ENCODE measurements around the gene SLC18A3. TPM values are rescaled to one million over a fixed set of nuclear protein-coding genes. Genes with fewer than 3 reads are reported as not detected.

The SLC18A3 gene
- total RNA-seq, 2 experiments from 2014 or later: not detected

GRCh38 chr10:49613882-49614241 lies 3.8 kb downstream of the SLC18A3 start, which contains the start of gene CHAT:
CHAT (plus strand) TSS chr10:49614037; CDS start chr10:49614190, 153 bp downstream.
- Mint-ChIP-seq H3K27me3 (peaks cover 67% of the 10 kb centered on the region), H3K4me1 (peaks cover 3% of the 10 kb centered on the region), H3K36me3 (ENCODE audit: low read depth) (no peaks in the 10 kb centered on the region), H3K4me3 (no peak within 1 kb of the TSS), H3K27ac (no peak within 1 kb of the TSS), H3K9me3 (ENCODE audit: low read depth) (peaks cover 1% of the 10 kb centered on the region)
- DNase-seq (no peak), ATAC-seq (no peak)
- intact Hi-C loops (cut with DNase I, micrococcal nuclease): no loop called here
- POLR2A ChIA-PET: no interaction called here
- CTCF ChIA-PET: interaction anchor here (0.7 kb wide), 1 partner anchor 13 kb away, joined by 3 read pairs; no protein-coding TSS in a partner anchor

DNA sequence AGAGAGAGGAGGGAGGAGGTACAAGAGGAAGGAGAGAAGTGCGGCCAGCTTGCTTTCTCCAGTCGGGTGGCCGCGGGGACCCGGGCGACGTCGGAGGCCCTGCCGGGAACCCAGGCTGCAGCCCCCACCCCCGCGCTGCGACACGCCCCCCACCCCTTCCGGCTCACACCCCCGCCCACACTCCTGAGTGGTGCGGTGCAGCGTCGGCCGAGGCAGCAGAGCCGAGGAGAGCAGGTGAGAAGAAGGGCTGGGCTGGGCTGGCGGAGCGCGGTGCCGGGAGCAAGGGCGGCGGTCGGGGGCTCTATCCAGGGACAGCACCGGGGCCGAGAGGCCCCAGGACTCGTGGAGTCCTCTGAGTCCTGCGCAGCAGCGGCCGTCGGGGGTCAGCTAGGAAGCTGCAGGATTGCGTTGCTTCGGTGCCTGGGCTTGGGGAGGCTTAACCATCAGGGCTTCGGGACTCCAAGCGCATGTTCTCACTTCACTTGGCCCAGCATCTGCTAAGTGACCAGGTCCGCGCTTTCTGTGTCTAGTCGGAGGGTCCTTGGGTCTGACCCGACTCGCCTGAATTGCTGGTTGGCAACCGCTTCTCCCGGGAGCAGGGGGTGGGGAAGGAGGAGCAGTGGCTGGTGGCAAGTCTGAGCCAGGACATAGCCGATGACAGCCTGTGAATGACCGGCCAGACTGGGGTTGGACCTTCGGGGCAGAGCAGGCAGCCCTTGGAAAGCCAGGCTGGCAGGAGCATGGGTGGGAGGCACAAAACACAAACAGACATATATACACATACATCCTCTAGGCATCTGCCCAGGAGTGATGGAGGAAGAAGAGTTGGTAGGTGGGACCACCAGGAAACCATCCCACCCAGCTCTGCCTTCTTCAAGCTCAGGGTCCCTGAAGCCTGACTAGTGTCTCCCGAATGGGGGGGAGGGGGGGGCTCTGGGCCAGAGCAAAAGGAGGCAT lies 4.4 kb downstream of the SLC18A3 start:
- DNase-seq (no peak), ATAC-seq (no peak)
- H3K36me3 Mint-ChIP-seq (ENCODE audit: low read depth): no peaks in the 10 kb centered on the region
- no peak overlapping the region for H3K27ac Mint-ChIP-seq
- H3K9me3 Mint-ChIP-seq (ENCODE audit: low read depth): peaks cover 1% of the 10 kb centered on the region
- H3K27me3 Mint-ChIP-seq: peaks cover 62% of the 10 kb centered on the region
- intact Hi-C loops (cut with DNase I, micrococcal nuclease): no loop called here
- ChIA-PET POLR2A (no interaction called here), CTCF (no interaction called here)
- no peak overlapping the region for H3K4me3 Mint-ChIP-seq
- peaks cover 3% of the 10 kb centered on the region for H3K4me1 Mint-ChIP-seq

- ChIA-PET CTCF (no interaction called here), POLR2A (no interaction called here)
- ATAC-seq (no peak), DNase-seq (no peak)
- intact Hi-C loops (cut with DNase I, micrococcal nuclease): no loop called here
- Mint-ChIP-seq H3K4me3 (no peak overlapping the region), H3K27me3 (peaks cover 67% of the 10 kb centered on the region), H3K9me3 (ENCODE audit: low read depth) (peaks cover 1% of the 10 kb centered on the region), H3K27ac (no peak overlapping the region), H3K4me1 (peaks cover 3% of the 10 kb centered on the region), H3K36me3 (ENCODE audit: low read depth) (no peaks in the 10 kb centered on the region)
These were observed 5.1 kb downstream of the SLC18A3 start for GRCh38 chr10:49615213-49615612.

- Mint-ChIP-seq H3K27me3 (peaks cover 67% of the 10 kb centered on the region), H3K4me3 (no peak overlapping the region), H3K4me1 (peaks cover 3% of the 10 kb centered on the region), H3K36me3 (ENCODE audit: low read depth) (no peaks in the 10 kb centered on the region), H3K27ac (no peak overlapping the region), H3K9me3 (ENCODE audit: low read depth) (peaks cover 1% of the 10 kb centered on the region)
- intact Hi-C loops (cut with DNase I, micrococcal nuclease): no loop called here
- ATAC-seq (no peak), DNase-seq (no peak)
- ChIA-PET POLR2A (no interaction called here), CTCF (interaction anchor here (0.8 kb wide), 2 partner anchors 21 to 22 kb away, joined by 3 read pairs; no protein-coding TSS in a partner anchor)
These were observed 5.6 kb downstream of the SLC18A3 start for GRCh38 chr10:49615721-49616120.

DNA sequence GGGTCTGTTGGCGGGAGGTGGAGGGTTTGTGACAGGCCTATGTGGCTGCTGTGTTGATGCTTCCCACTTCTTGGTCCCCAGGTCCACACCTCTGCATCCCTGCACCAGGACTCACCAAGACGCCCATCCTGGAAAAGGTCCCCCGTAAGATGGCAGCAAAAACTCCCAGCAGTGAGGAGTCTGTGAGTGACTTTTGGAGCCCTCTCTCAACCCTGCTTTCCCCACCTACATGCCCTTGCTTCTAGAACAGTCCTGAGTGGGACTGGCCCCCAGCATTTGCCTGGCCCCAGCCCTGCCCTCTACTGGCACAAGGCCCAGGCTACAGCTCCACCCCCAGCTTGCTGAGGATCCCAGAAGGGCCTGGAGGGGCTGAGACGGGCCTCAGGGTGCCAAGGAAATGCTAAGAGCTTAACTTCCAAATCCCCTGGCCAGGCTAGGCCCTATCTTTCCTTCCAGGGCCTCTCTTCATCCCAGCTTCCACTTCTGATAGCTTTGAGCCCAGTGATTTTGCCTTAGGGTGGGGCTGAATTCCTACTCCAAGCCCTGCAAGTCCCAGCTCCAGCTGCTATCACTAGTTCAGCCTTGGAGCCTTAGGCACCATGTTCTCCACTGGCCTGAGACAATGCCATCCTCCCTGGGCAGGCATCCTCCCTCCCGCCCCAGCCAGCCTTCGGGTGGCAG lies 6.5 kb downstream of the SLC18A3 start:
- Mint-ChIP-seq H3K4me1 (peaks cover 3% of the 10 kb centered on the region), H3K27me3 (peaks cover 61% of the 10 kb centered on the region), H3K27ac (no peak overlapping the region), H3K4me3 (no peak overlapping the region), H3K9me3 (ENCODE audit: low read depth) (peaks cover 1% of the 10 kb centered on the region), H3K36me3 (ENCODE audit: low read depth) (no peaks in the 10 kb centered on the region)
- no peak for ATAC-seq
- DNase-seq: no peak
- POLR2A ChIA-PET: no interaction called here
- intact Hi-C loops (cut with DNase I, micrococcal nuclease): no loop called here
- CTCF ChIA-PET: interaction anchor here (0.6 to 0.8 kb wide), 3 partner anchors 22 to 36 kb away, joined by 3 to 4 read pairs (median 3); no protein-coding TSS in a partner anchor

GRCh38 chr10:49617121-49618020 lies 7.3 kb downstream of the SLC18A3 start:
- peaks cover under 1% of the 10 kb centered on the region for H3K9me3 Mint-ChIP-seq (ENCODE audit: low read depth)
- no peak overlapping the region for H3K4me3 Mint-ChIP-seq
- H3K36me3 Mint-ChIP-seq (ENCODE audit: low read depth): no peaks in the 10 kb centered on the region
- peaks cover 3% of the 10 kb centered on the region for H3K4me1 Mint-ChIP-seq
- ATAC-seq: no peak
- H3K27me3 Mint-ChIP-seq: peaks cover 57% of the 10 kb centered on the region
- ChIA-PET CTCF (interaction anchor here (0.6 to 0.7 kb wide), 2 partner anchors 37 to 58 kb away, joined by 3 to 4 read pairs; no protein-coding TSS in a partner anchor), POLR2A (no interaction called here)
- intact Hi-C loops (cut with DNase I, micrococcal nuclease): no loop called here
- no peak overlapping the region for H3K27ac Mint-ChIP-seq
- DNase-seq: no peak

GRCh38 chr10:49618821-49619220 lies 8.7 kb downstream of the SLC18A3 start:
- no peak overlapping the region for H3K27ac Mint-ChIP-seq
- peaks cover 3% of the 10 kb centered on the region for H3K4me1 Mint-ChIP-seq
- intact Hi-C loops (cut with DNase I, micrococcal nuclease): no loop called here
- no peaks in the 10 kb centered on the region for H3K36me3 Mint-ChIP-seq (ENCODE audit: low read depth)
- CTCF ChIA-PET: interaction anchor here (0.7 kb wide), 1 partner anchor 109 kb away, joined by 3 read pairs; no protein-coding TSS in a partner anchor
- ATAC-seq (no peak), DNase-seq (no peak)
- POLR2A ChIA-PET: no interaction called here
- H3K27me3 Mint-ChIP-seq: peaks cover 49% of the 10 kb centered on the region
- H3K9me3 Mint-ChIP-seq (ENCODE audit: low read depth): no peaks in the 10 kb centered on the region
- no peak overlapping the region for H3K4me3 Mint-ChIP-seq

GRCh38 chr10:49619613-49620012 lies 9.5 kb downstream of the SLC18A3 start:
- Mint-ChIP-seq H3K36me3 (ENCODE audit: low read depth) (no peaks in the 10 kb centered on the region), H3K27me3 (peaks cover 45% of the 10 kb centered on the region), H3K4me3 (no peak overlapping the region), H3K4me1 (peaks cover 2% of the 10 kb centered on the region), H3K27ac (no peak overlapping the region), H3K9me3 (ENCODE audit: low read depth) (no peaks in the 10 kb centered on the region)
- POLR2A ChIA-PET: no interaction called here
- DNase-seq (no peak), ATAC-seq (no peak)
- intact Hi-C loops (cut with DNase I, micrococcal nuclease): no loop called here
- CTCF ChIA-PET: interaction anchor here (0.7 kb wide), 1 partner anchor 110 kb away, joined by 3 read pairs; no protein-coding TSS in a partner anchor

- Mint-ChIP-seq H3K27me3 (peaks cover 42% of the 10 kb centered on the region), H3K4me3 (no peak overlapping the region), H3K27ac (no peak overlapping the region), H3K4me1 (no peaks in the 10 kb centered on the region), H3K36me3 (ENCODE audit: low read depth) (no peaks in the 10 kb centered on the region), H3K9me3 (ENCODE audit: low read depth) (no peaks in the 10 kb centered on the region)
- DNase-seq (no peak), ATAC-seq (no peak)
- POLR2A ChIA-PET: no interaction called here
- intact Hi-C loops (cut with DNase I, micrococcal nuclease): no loop called here
- CTCF ChIA-PET: no interaction called here
These were observed 10.2 kb downstream of the SLC18A3 start for GRCh38 chr10:49620286-49620810.

- intact Hi-C loops (cut with DNase I, micrococcal nuclease): no loop called here
- ChIA-PET POLR2A (no interaction called here), CTCF (no interaction called here)
- H3K4me1 Mint-ChIP-seq: no peaks in the 10 kb centered on the region
- peaks cover 36% of the 10 kb centered on the region for H3K27me3 Mint-ChIP-seq
- no peak overlapping the region for H3K27ac Mint-ChIP-seq
- ATAC-seq (no peak), DNase-seq (no peak)
- H3K36me3 Mint-ChIP-seq (ENCODE audit: low read depth): no peaks in the 10 kb centered on the region
- no peaks in the 10 kb centered on the region for H3K9me3 Mint-ChIP-seq (ENCODE audit: low read depth)
- no peak overlapping the region for H3K4me3 Mint-ChIP-seq
These were observed 10.8 kb downstream of the SLC18A3 start for GRCh38 chr10:49620841-49621378.

DNA sequence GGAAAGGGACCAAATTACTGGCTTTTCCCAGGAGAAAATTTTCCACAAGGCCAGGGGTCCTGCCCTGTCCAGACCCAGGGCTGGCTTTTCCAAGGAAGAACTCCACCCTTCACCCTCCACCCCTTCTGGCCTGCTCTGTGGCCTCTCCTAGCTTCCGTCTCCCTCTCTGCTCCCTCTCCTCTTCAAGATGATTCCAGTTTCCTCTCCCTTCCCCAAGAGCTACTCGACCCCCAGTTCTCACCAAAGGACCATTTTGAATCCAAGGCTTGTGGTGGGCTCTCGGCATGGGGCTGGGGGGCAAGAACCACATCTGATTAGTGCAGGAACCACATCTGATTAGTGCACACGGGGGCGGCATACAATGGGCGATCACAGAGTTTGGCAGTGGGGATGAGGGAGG lies 11.5 kb downstream of the SLC18A3 start:
- intact Hi-C loops (cut with DNase I, micrococcal nuclease): no loop called here
- ChIA-PET CTCF (no interaction called here), POLR2A (no interaction called here)
- H3K27ac Mint-ChIP-seq: no peak overlapping the region
- H3K27me3 Mint-ChIP-seq: peaks cover 32% of the 10 kb centered on the region
- H3K4me1 Mint-ChIP-seq: no peaks in the 10 kb centered on the region
- H3K4me3 Mint-ChIP-seq: no peak overlapping the region
- DNase-seq (no peak), ATAC-seq (no peak)
- H3K36me3 Mint-ChIP-seq (ENCODE audit: low read depth): no peaks in the 10 kb centered on the region
- H3K9me3 Mint-ChIP-seq (ENCODE audit: low read depth): no peaks in the 10 kb centered on the region

Measured in activated CD4-positive, alpha-beta T cell treated with anti-CD3 and anti-CD28 coated beads for 36 hours (primary cell).